Subcutaneous adipose tissue (tissue), 4 donors: Measurements from ENCODE around the gene C11orf58. TPM values are rescaled to one million over a fixed set of nuclear protein-coding genes. Genes with fewer than 3 reads are reported as not detected.

ENCODE experiments used
- total RNA-seq, 4 donors: library from RNA; depleted of rRNA; stranded (reverse); fragments of >200 nt; gene quantifications; one replicate each; pipeline ENCODE4 v1.1.0, GENCODE V29; 2016
- TF ChIP-seq, protein P1 (sequence below): fragments of 450-650 bp; IDR thresholded peaks from one replicate; pipeline ENCODE4 v1.5.1; 2016; ENCODE audit warnings: low read depth, mild to moderate bottlenecking, control low read depth, antibody characterized with exemption, moderate library complexity

C11orf58 gene
- total RNA-seq, 4 donors from 2014 or later, result 163 to 202 (median 187) TPM

DNA sequence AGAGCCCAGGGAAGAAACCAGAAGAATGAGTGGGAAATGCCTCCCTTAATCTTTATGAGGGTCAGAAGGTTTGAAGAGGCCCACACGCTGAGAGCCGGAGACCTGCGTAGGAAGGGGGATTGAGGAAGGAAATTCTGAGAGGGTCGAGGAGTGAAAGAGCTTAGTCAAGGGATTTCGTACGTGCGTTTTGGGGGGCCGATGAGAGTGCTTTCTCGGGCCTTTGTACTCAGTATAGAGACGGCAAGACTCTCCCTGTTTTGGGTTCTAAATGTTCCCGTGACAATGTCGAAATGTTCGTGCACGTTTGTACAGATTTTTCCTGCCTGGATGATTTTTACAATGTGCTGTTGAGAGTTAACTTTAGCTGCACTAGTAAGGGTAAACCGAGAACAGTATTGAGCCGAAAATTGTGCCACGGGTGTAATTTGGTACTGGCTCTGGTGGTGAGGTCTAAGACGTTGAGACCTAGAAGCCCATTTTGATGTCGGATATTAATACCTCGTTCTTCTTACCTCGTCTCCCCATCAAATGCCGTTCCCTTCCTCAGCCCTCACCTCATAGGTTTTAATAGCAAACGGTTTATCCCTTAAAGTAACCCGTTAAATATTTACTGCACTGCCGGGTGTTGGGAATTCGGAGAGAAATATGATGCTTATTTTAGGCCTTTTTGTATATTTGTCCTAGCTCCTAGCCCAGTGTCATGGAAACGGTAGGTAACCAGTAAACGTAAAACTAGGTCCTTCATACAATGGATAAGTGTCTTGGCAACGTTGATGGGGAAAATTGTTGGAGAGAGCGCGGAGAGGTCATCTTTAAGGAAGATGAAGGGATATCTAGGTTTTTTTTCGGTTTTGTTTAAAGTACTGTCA is 734 bp downstream of the C11orf58 start:
- TF ChIP-seq, protein P1, sequence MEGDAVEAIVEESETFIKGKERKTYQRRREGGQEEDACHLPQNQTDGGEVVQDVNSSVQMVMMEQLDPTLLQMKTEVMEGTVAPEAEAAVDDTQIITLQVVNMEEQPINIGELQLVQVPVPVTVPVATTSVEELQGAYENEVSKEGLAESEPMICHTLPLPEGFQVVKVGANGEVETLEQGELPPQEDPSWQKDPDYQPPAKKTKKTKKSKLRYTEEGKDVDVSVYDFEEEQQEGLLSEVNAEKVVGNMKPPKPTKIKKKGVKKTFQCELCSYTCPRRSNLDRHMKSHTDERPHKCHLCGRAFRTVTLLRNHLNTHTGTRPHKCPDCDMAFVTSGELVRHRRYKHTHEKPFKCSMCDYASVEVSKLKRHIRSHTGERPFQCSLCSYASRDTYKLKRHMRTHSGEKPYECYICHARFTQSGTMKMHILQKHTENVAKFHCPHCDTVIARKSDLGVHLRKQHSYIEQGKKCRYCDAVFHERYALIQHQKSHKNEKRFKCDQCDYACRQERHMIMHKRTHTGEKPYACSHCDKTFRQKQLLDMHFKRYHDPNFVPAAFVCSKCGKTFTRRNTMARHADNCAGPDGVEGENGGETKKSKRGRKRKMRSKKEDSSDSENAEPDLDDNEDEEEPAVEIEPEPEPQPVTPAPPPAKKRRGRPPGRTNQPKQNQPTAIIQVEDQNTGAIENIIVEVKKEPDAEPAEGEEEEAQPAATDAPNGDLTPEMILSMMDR, result no peak

DNA sequence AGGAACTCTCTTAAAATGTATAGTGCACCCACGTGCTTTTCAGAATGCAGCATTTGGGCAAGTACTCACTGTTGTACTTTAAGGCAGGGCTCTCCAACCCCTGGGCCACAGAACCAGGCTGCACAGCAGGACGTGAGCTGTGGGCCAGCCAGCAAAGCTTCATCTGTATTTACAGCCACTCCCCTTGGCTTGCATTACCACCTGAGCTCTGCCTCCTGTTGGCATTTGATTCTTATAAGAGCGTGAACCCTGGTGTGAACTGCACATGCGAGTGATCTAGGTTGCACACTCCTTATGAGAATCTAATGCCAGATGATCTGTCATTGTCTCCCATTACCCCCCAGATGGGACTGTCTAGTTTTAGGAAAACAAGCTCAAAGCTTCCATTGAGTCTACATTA is 3.0 kb downstream of the C11orf58 start:
- TF ChIP-seq, protein P1, result no peak

DNA sequence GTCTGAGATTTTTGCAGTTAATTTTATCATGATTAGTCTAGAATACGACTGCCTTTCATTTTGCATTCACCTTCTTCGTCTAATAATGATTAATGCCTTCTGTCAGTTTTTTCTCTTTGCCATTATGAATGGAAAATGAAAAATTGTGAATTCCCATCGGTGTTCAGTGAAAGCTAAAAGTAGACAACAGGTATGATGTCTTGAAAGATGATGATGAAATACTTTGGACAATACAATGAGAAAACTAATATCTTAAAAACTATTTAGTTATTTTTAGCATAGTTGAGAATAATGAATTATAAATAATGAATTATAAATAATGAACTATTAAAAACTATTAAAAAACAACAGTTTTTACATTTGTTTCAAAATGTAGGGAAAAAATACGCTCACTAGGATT is 5.0 kb downstream of the C11orf58 start:
- TF ChIP-seq, protein P1, result no peak

DNA sequence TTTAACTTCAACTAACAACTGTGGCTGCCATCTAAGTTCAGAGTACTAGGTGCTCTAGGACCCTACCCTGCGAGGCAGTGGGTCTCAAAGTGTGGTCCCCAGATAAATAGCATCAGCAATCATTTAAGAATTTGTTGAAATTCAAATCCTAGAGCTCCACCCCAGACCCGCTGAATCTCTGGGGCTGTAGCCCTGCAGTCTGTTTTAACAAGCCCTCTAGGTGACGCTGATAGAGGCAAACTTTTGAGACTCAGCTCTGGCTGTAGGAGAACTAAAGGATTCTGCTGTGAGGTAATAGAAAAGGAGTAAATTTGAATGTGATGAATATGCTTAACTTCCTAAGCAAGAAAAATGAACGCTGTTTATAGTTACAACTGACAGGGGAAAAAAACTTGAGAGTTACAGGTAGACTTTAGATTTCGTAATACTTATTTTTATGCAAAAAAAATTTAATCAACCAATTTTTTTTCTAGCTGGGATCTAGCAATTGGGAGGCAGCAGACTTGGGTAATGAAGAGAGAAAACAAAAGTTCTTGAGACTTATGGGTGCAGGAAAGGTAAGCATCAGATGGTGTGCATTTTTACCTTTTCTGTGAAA is 5.8 kb downstream of the C11orf58 start:
- TF ChIP-seq, protein P1, result no peak

DNA sequence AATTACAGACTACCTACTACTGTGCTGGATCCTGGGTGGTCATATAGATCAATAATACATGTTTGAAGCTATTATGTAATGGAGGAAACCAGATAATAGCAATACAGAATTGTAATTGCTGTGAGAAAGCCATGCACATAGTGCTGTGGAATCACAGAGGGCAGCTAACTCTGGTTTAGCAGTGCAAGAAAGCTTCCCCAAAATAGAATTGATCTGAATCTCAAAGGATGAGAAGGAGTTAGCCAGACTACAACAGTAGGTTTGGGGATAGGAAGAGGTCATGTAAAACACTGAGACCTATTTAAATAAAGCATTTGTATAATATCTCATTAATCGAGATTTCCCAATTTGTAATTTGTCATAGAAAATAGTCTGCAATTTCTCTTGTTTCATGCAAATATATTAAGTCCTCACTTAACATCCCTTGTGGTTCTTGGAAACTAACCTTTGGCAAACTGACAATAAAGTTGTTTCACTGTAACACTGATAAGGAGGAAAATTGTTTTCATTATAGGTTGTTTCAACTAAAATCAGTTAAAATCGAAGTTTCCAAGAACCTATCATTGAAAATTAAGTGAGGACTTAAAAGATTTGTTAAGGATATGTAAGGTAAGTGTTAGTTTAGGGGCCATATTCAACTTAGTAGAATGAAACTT is 7.6 kb downstream of the C11orf58 start:
- TF ChIP-seq, protein P1, result no peak

DNA sequence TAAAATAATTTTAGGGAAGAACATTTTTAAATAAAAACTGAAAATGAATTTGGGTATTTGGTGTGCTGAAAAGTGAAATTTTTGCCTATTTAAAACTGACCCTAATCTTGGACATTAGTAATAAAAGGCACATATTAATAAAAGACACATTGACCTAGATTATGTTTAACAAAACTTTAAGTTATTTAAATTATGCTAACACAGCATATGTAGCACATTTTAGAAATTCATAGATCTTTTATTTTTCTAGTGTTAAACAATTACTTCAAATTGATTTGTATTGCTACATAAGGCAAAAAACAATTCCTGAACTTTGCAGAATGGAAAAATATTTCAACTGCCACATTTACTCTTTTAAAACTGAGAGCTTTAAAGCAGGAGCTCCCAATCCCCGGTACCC is 10.6 kb downstream of the C11orf58 start:
- TF ChIP-seq, protein P1, result no peak

DNA sequence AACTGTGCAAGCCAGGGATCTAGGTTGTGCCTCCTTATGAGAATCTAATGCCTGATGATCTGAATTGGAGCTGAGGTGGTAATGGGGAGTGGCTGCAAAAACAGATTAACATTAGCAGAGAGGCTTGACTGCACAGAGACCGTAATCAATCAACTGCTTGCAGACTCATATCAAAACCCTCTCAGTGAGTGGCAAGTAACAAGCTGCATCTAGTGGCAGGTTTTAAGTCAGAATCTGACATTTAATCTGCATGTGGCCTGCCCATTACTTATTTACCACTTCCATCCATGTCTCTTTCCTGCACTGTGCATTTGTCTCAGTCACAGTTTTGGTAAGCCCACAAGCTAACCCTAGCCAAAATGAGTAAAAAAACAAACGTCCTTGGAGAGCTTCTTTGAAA is 11.2 kb downstream of the C11orf58 start:
- TF ChIP-seq, protein P1, result no peak
